Kidney (tissue), 14 donors: ENCODE results near the gene RER1. TPM values are rescaled to one million over a fixed set of nuclear protein-coding genes. Genes with fewer than 3 reads are reported as not detected.

ENCODE experiments used
- DNase-seq, 5 donors: peaks; one replicate each; pipeline ENCODE4 v3.0.0-alpha.2; 2013 to 2020
- FAIRE-seq: peaks from 2 replicates; lab custom pipeline; 2012; peaks lifted over from hg19 to GRCh38; lab: Jason Lieb, UNC
- H3K27ac ChIP-seq, 2 donors: one replicate each; pipeline ENCODE4 v1.7.0; 2013; ENCODE audit warnings: low read depth in 2 of 2, low read length in 2 of 2, inconsistent platforms in 1 of 2
- H3K27me3 ChIP-seq: one replicate; pipeline ENCODE4 v1.7.1; 2013; ENCODE audit warnings: low read length, inconsistent platforms; ENCODE audit not compliant: control insufficient read depth, insufficient read depth
- H3K36me3 ChIP-seq, 3 donors: one replicate each; pipeline versions ENCODE4 v1.7.0 to v1.7.1; 2013; ENCODE audit warnings: low read length in 3 of 3, control low read depth in 1 of 3, inconsistent platforms in 1 of 3; ENCODE audit not compliant: insufficient read depth in 3 of 3, control insufficient read depth in 2 of 3
- H3K4me1 ChIP-seq, 3 donors: one replicate each; pipeline versions ENCODE4 v1.7.0 to v1.7.1; 2013; ENCODE audit warnings: low read length in 3 of 3, inconsistent platforms in 1 of 3, low read depth in 1 of 3; ENCODE audit not compliant: control insufficient read depth in 2 of 3, insufficient read depth in 2 of 3
- H3K4me3 ChIP-seq, 3 donors: one replicate each; pipeline versions ENCODE4 v1.7.0 to v1.8.1; 2013; ENCODE audit warnings: low read length in 3 of 3, control low read depth in 1 of 3, inconsistent platforms in 1 of 3
- H3K9ac ChIP-seq, 3 donors: one replicate each; pipeline versions ENCODE4 v1.7.0 to v1.7.1; 2013; ENCODE audit warnings: low read length in 3 of 3, control low read depth in 1 of 3, inconsistent platforms in 1 of 3
- H3K9me3 ChIP-seq, 3 donors: one replicate each; pipeline versions ENCODE4 v1.7.0 to v1.7.1; 2013; ENCODE audit warnings: low read length in 3 of 3, control low read depth in 1 of 3, inconsistent platforms in 1 of 3; ENCODE audit not compliant: control insufficient read depth in 2 of 3, insufficient read depth in 1 of 3
- CTCF ChIP-seq: IDR thresholded peaks from 3 replicates; pipeline ENCODE4 v1.5.1; 2012; ENCODE audit warnings: mild to moderate bottlenecking, moderate library complexity, borderline replicate concordance; ENCODE audit not compliant: insufficient read depth; ENCODE audit errors: extremely low read depth
- intact Hi-C: fragments of 100-400 bp; cut with DNase I; formaldehyde crosslinking; loops from one replicate; pipeline ENCODE4 v1.11.1; 2022
- polyA plus RNA-seq: library from polyadenylated mRNA; stranded (reverse); fragments of 350-450 nt; fragmentation: Illumina TruSeq; extraction: RNeasy Lipid Tissue Mini Kit (QIAGEN cat#74804); gene quantifications from one replicate; pipeline ENCODE4 v1.2.3, GENCODE V29; 2014; ENCODE audit warnings: low read depth, low replicate concordance; ENCODE audit not compliant: insufficient read depth
- total RNA-seq: library from RNA; stranded (reverse); fragmentation: NEBNext Ultra II Directional; extraction: Animal tissue kit (Norgen Biotek cat#: 25700); gene quantifications from one replicate; pipeline ENCODE4 v1.2.1, GENCODE V29; 2021
- donor health status: control.
- donor health status: control.
- donor health status: control.
- donor health status: control.
- donor health status: control.
- donor health status: DM: yes; HTN: yes; CAD: no.
- donor health status: Normal renal cell carcinoma (clear cell type).

Gene RER1
- total and polyA plus RNA-seq, 2 donors from 2014 or later: 158 to 162 TPM

- Histone ChIP-seq H3K9ac (no peak overlapping the region), H3K36me3 (no peaks in the 10 kb centered on the region), H3K4me1 (no peaks in the 10 kb centered on the region), H3K4me3 (no peak overlapping the region), H3K9me3 (peaks cover 0 to 5% (median 0%) of the 10 kb centered on the region in 3 donors), H3K27me3 (no peaks in the 10 kb centered on the region), H3K27ac (no peak overlapping the region)
- DNase-seq (no peak), FAIRE-seq (no peak)
- intact Hi-C loops: no loop called here
- no peak for TF ChIP-seq CTCF
These were observed 34.3 kb downstream of the RER1 start for GRCh38 chr1:2425892-2426291.

GRCh38 chr1:2426540-2426939 is 34.9 kb downstream of the RER1 start:
- Histone ChIP-seq H3K9ac (no peak overlapping the region), H3K4me1 (no peaks in the 10 kb centered on the region), H3K9me3 (peaks cover 0 to 5% (median 0%) of the 10 kb centered on the region in 3 donors), H3K36me3 (no peaks in the 10 kb centered on the region), H3K27me3 (no peaks in the 10 kb centered on the region), H3K27ac (no peak overlapping the region), H3K4me3 (no peak overlapping the region)
- no peak for TF ChIP-seq CTCF
- intact Hi-C loops: no loop called here
- no peak for FAIRE-seq
- no peak for DNase-seq

DNA sequence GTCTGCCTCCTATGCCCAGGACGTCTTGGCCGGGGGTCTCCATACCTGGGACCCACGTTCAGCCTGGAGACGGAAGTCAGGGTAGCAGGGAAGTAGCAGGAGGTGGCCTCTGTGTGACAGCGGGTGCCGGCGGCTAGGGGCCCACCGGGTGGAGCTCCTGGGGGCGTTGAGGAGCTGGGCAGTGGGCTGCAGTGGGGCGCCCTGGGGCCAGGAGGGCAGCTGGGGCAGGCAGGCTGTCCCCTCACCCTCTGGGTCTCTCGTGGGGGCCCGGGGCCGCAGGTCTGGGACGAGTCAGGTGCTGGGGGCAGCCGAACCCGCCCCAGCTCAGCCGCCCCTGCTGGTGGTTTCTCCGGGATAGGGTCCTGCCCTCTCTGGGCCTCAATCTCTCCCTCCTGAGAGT is 35.4 kb downstream of the RER1 start:
- no peaks in the 10 kb centered on the region for H3K36me3 ChIP-seq
- intact Hi-C loops: no loop called here
- H3K27me3 ChIP-seq: no peaks in the 10 kb centered on the region
- TF ChIP-seq CTCF: no peak
- H3K4me3 ChIP-seq: no peak overlapping the region
- H3K9ac ChIP-seq: no peak overlapping the region
- peaks cover 0 to 5% (median 0%) of the 10 kb centered on the region in 3 donors for H3K9me3 ChIP-seq
- H3K27ac ChIP-seq: no peak overlapping the region
- FAIRE-seq (no peak), DNase-seq (no peak)
- H3K4me1 ChIP-seq: no peaks in the 10 kb centered on the region

- Histone ChIP-seq H3K4me3 (no peak overlapping the region), H3K9ac (no peak overlapping the region), H3K36me3 (no peaks in the 10 kb centered on the region), H3K27me3 (no peaks in the 10 kb centered on the region), H3K27ac (no peak overlapping the region), H3K4me1 (no peaks in the 10 kb centered on the region), H3K9me3 (peaks cover 0 to 5% (median 0%) of the 10 kb centered on the region in 3 donors)
- no peak for DNase-seq
- intact Hi-C loops: no loop called here
- TF ChIP-seq CTCF: no peak
- no peak for FAIRE-seq
These were observed 36.3 kb downstream of the RER1 start for GRCh38 chr1:2427976-2428375.
